Stimulated activated CD4-positive, alpha-beta T cell treated with anti-CD3 and anti-CD28 coated beads, Interleukin-1b, Interleukin-23, amount 100 ng/mL, for 24 hours (primary cell): ENCODE results near the gene SERPINE3.

Source experiments
- DNase-seq, 4 experiments: peaks; one replicate each; pipeline ENCODE4 v3.0.0-alpha.2; 2020; ENCODE audit warnings: low read depth in 4 of 4, low spot score in 1 of 4

SERPINE3 gene

GRCh38 chr13:51328488-51328887, 11.0 kb upstream of the SERPINE3 start:
- DNase-seq = no peak

GRCh38 chr13:51329606-51330005, 9.9 kb upstream of the SERPINE3 start:
- DNase-seq = no peak

- no peak for DNase-seq
Measured at GRCh38 chr13:51330791-51331190, 8.7 kb upstream of the SERPINE3 start.

- DNase-seq = no peak
Measured at GRCh38 chr13:51331354-51331861, 8.1 kb upstream of the SERPINE3 start.

- no peak for DNase-seq
Measured at GRCh38 chr13:51332566-51333361, 6.7 kb upstream of the SERPINE3 start.

- DNase-seq = no peak
Measured at GRCh38 chr13:51333421-51333820, 6.1 kb upstream of the SERPINE3 start.

- no peak for DNase-seq
Measured at GRCh38 chr13:51333826-51334225, 5.7 kb upstream of the SERPINE3 start.

- DNase-seq = no peak
Measured at GRCh38 chr13:51336746-51337145, 2.7 kb upstream of the SERPINE3 start.

GRCh38 chr13:51339952-51340732, 651 bp downstream of the SERPINE3 start:
- no peak for DNase-seq

- no peak for DNase-seq
Measured at GRCh38 chr13:51341232-51341631, 1.7 kb downstream of the SERPINE3 start.

GRCh38 chr13:51341791-51342190, 2.3 kb downstream of the SERPINE3 start:
- DNase-seq = no peak

- no peak for DNase-seq
Measured at GRCh38 chr13:51342706-51343105, 3.2 kb downstream of the SERPINE3 start.

GRCh38 chr13:51343475-51343874, 4.0 kb downstream of the SERPINE3 start:
- DNase-seq = no peak

- DNase-seq = no peak
Measured at GRCh38 chr13:51346397-51346796, 6.9 kb downstream of the SERPINE3 start.

GRCh38 chr13:51347099-51347498, 7.6 kb downstream of the SERPINE3 start:
- DNase-seq = no peak

GRCh38 chr13:51348069-51348967, 8.8 kb downstream of the SERPINE3 start:
- no peak for DNase-seq

GRCh38 chr13:51349016-51349415, 9.5 kb downstream of the SERPINE3 start:
- DNase-seq = no peak

GRCh38 chr13:51355217-51355616, 15.7 kb downstream of the SERPINE3 start:
- no peak for DNase-seq

- no peak for DNase-seq
Measured at GRCh38 chr13:51357928-51358595, 18.6 kb downstream of the SERPINE3 start.

- DNase-seq = no peak
Measured at GRCh38 chr13:51359352-51359751, 19.9 kb downstream of the SERPINE3 start.

GRCh38 chr13:51360489-51360888, 21.0 kb downstream of the SERPINE3 start:
- no peak for DNase-seq
